GM12878 (cell line): ENCODE data around the gene ANKDD1A. TPM values are rescaled to one million over a fixed set of nuclear protein-coding genes. Genes with fewer than 3 reads are reported as not detected.

Experiments
- ATAC-seq: fragments of 200-7000 bp; cut with Tn5 transposase; 3 replicates; pipeline ENCODE4 v1.9.1; 2020; ENCODE audit warnings: mild to moderate bottlenecking, moderate library complexity
- BruUV-seq: library from RNA; stranded (reverse); fragments of 400-500 nt; replicated peaks from 2 replicates; lab custom pipeline; 2021; lab: Mats Ljungman, UMichigan
- CTCF ChIA-PET: fragments of 300-600 bp; sonication (Branson Sonifier 250); formaldehyde crosslinking; extraction: SDS; loops from one replicate; lab custom pipeline; 2021; ENCODE audit warnings: inconsistent platforms; lab: Yijun Ruan, JAX
- POLR2A ChIA-PET: fragments of 350-600 bp; formaldehyde crosslinking; extraction: SDS; loops from one replicate; lab custom pipeline; 2021; ENCODE audit warnings: inconsistent platforms; lab: Charles Lee
- RAD21 ChIA-PET: fragments of 300-600 bp; sonication (Branson Sonifier 250); formaldehyde crosslinking; loops from one replicate; lab custom pipeline; 2023; ENCODE audit warnings: antibody characterized with exemption; ENCODE audit not compliant: unreplicated experiment; lab: Charles Lee
- SMC1A ChIA-PET: fragments of 300-600 bp; sonication (Branson Sonifier 250); formaldehyde crosslinking; loops from one replicate; lab custom pipeline; 2023; ENCODE audit not compliant: unreplicated experiment, uncharacterized antibody; lab: Charles Lee
- DNase-seq: peaks from one replicate; pipeline ENCODE4 v3.0.0-alpha.2; 2011; ENCODE audit warnings: low read depth, low spot score
- FAIRE-seq: peaks from 3 replicates; lab custom pipeline; 2011; peaks lifted over from hg19 to GRCh38; lab: Jason Lieb, UNC
- H2AFZ ChIP-seq: 2 replicates; pipeline ENCODE4 v1.6.0; 2011; ENCODE audit warnings: low read depth, low read length, control low read depth; ENCODE audit not compliant: control insufficient read depth
- H3K27ac ChIP-seq: 2 replicates; pipeline ENCODE4 v1.5.1; 2011; ENCODE audit warnings: control low read depth; ENCODE audit not compliant: control insufficient read depth, insufficient read depth
- H3K27me3 ChIP-seq, 2 experiments: replicated peaks in 1 of 2; 2 replicates each; pipeline versions ENCODE4 v1.6.0 to v1.6.1; 2011; ENCODE audit warnings: low read length in 1 of 2; ENCODE audit not compliant: control insufficient read depth in 2 of 2, insufficient read depth in 2 of 2
- H3K36me3 ChIP-seq, 2 experiments: 2 replicates each; pipeline ENCODE4 v1.5.1; 2011; ENCODE audit warnings: low read length in 1 of 2; ENCODE audit not compliant: control insufficient read depth in 2 of 2, insufficient read depth in 2 of 2
- H3K4me1 ChIP-seq: 2 replicates; pipeline ENCODE4 v1.6.1; 2011; ENCODE audit warnings: mild to moderate bottlenecking, low read length, moderate library complexity, mixed read lengths; ENCODE audit not compliant: control insufficient read depth, insufficient read depth
- H3K4me2 ChIP-seq: 2 replicates; pipeline ENCODE4 v1.6.0; 2011; ENCODE audit warnings: control low read depth; ENCODE audit not compliant: control insufficient read depth, insufficient read depth
- H3K4me3 ChIP-seq: fragments of 200-600 bp; sonication (generic); 2 replicates; pipeline ENCODE4 v1.5.1; 2016
- H3K79me2 ChIP-seq: 2 replicates; pipeline ENCODE4 v1.6.0; 2011; ENCODE audit warnings: low read length; ENCODE audit not compliant: control insufficient read depth, insufficient read depth
- H3K9ac ChIP-seq: 2 replicates; pipeline ENCODE4 v1.8.0; 2011; ENCODE audit warnings: low read length, control low read depth, mixed read lengths; ENCODE audit not compliant: control insufficient read depth, insufficient read depth
- H3K9me3 ChIP-seq: replicated peaks from 3 replicates; pipeline ENCODE4 v1.5.1; 2011; ENCODE audit warnings: mild to moderate bottlenecking, low read length; ENCODE audit not compliant: control insufficient read depth, insufficient read depth
- H4K20me1 ChIP-seq: 2 replicates; pipeline ENCODE4 v1.6.0; 2011; ENCODE audit not compliant: control insufficient read depth, insufficient read depth
- BCL11A ChIP-seq: IDR thresholded peaks from 2 replicates; pipeline ENCODE4 v1.6.1; 2011; ENCODE audit warnings: low read depth, low read length
- BMI1 ChIP-seq: fragments of 450-650 bp; IDR thresholded peaks from 2 replicates; pipeline ENCODE4 v1.6.1; 2016; ENCODE audit warnings: mild to moderate bottlenecking, moderate library complexity, borderline replicate concordance
- BRCA1 ChIP-seq: IDR thresholded peaks from 2 replicates; pipeline ENCODE4 v1.6.1; 2011; ENCODE audit warnings: low read depth, low read length, improper control_type of control experiment
- EP300 ChIP-seq, 2 experiments: fragments of 150-350 bp in 1 of 2; IDR thresholded peaks; 2 replicates each; pipeline ENCODE4 v1.6.1; 2011 to 2012; ENCODE audit warnings: low read depth in 2 of 2, low read length in 2 of 2, borderline replicate concordance in 1 of 2, improper control_type of control experiment in 1 of 2, inconsistent platforms in 1 of 2; ENCODE audit not compliant: control insufficient read depth in 1 of 2
- GABPA ChIP-seq: IDR thresholded peaks from 2 replicates; pipeline ENCODE4 v1.6.1; 2014; ENCODE audit warnings: antibody characterized with exemption, low read depth, mild to moderate bottlenecking, inconsistent platforms
- MYB ChIP-seq: fragments of 150-350 bp; IDR thresholded peaks from 2 replicates; pipeline ENCODE4 v1.6.1; 2014; ENCODE audit warnings: mild to moderate bottlenecking, low read depth, low read length, borderline replicate concordance
- NFIC ChIP-seq: IDR thresholded peaks from 2 replicates; pipeline ENCODE4 v1.6.1; 2012; ENCODE audit warnings: low read depth, mild to moderate bottlenecking, inconsistent platforms, low read length, moderate library complexity
- PBX3 ChIP-seq: IDR thresholded peaks from 2 replicates; pipeline ENCODE4 v1.6.1; 2011; ENCODE audit warnings: mild to moderate bottlenecking, low read depth, low read length, moderate library complexity; ENCODE audit not compliant: insufficient replicate concordance
- RUNX3 ChIP-seq: IDR thresholded peaks from 2 replicates; pipeline ENCODE4 v1.6.1; 2012; ENCODE audit warnings: low read length, inconsistent platforms
- TAF1 ChIP-seq: IDR thresholded peaks from 2 replicates; pipeline ENCODE4 v1.6.1; 2011; ENCODE audit warnings: mild to moderate bottlenecking, low read depth, low read length, borderline replicate concordance
- ZNF592 ChIP-seq: fragments of 450-650 bp; IDR thresholded peaks from 2 replicates; pipeline ENCODE4 v1.6.1; 2017; ENCODE audit warnings: mild to moderate bottlenecking, moderate library complexity
- ZNF622 ChIP-seq: fragments of 450-650 bp; IDR thresholded peaks from 2 replicates; pipeline ENCODE4 v1.6.1; 2017; ENCODE audit warnings: mild to moderate bottlenecking, inconsistent platforms
- WGBS: methylation state at CpG from one replicate; pipeline ENCODE4 v1.1.6; 2016; ENCODE audit warnings: low lambda C conversion rate; ENCODE audit not compliant: insufficient replicate concordance, insufficient coverage; ENCODE audit errors: missing lambda C conversion rate; 5-methylcytosine and 5-hydroxymethylcytosine counted together
- in situ Hi-C: fragments of 300-500 bp; cut with MboI; formaldehyde crosslinking; loops from 9 replicates; pipeline ENCODE4 v1.14.3; 2018; ENCODE audit warnings: mixed read lengths
- intact Hi-C: fragments of 100-400 bp; cut with micrococcal nuclease; formaldehyde crosslinking; loops from one replicate; pipeline ENCODE4 v1.14.2; 2022; ENCODE audit not compliant: unreplicated experiment
- polyA plus RNA-seq, 11 experiments: library from polyadenylated mRNA; depleted of rRNA in 4 of 11; unstranded in 6 of 11; stranded (reverse) in 5 of 11; fragments of >200 nt; fragmentation: Nextera tagmentation in 4 of 11; fragmentation: Illumina TruSeq in 1 of 11; extraction: Ambion mirVana in 4 of 11; extraction: Trizol in 1 of 11; gene quantifications; 1 replicate in 1 of 11; 2 replicates in 10 of 11; pipeline versions ENCODE4 v1.2.1 to v1.2.3, GENCODE V29; 2011 to 2016; ENCODE audit warnings: inconsistent platforms in 2 of 11, missing spikeins in 2 of 11, low read depth in 1 of 11
- total RNA-seq, 4 experiments: library from RNA; depleted of rRNA in 3 of 4; stranded (reverse); fragments of >200 nt in 3 of 4; fragmentation: Illumina TruSeq in 1 of 4; extraction: Trizol in 1 of 4; gene quantifications; 2 replicates each; pipeline versions ENCODE4 v1.2.1 to v1.2.3, GENCODE V29; 2013 to 2021

Gene ANKDD1A
- total and polyA plus RNA-seq, 10 of the 15 experiments (the other 5 are each of a cell fraction or from before 2014, with no cell fraction given): 1.5 to 6.6 (median 4.1) TPM

DNA sequence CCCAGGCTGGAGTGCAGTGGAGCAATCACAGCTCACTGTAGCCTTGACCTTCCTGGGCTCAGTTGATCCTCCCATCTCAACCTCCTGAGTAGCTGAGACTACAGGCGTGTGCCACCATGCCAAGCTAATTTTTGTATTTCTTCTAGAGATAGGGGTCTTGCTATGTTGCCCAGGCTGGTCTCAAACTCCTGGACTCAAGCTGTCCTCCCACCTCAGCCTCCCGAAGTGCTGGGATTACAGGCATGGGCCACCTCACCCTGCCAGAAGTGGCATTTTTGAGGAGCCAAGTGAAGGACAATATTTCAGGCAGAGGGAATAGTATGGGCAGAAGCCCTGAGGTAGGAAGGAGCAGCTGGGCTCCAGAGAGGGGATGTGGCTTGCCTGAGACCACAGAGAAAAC lies 4.7 kb downstream of the ANKDD1A start:
- CTCF ChIA-PET: interaction anchor here (0.7 to 1.2 kb wide), 2 partner anchors 106 to 183 kb away, joined by 3 read pairs; no protein-coding TSS in a partner anchor
- no TSS peak for BruUV-seq
- intact Hi-C loops: no loop called here
- Histone ChIP-seq H3K9ac (no peak overlapping the region), H3K4me2 (no peak overlapping the region), H3K79me2 (no peaks in the 10 kb centered on the region), H4K20me1 (no peaks in the 10 kb centered on the region), H3K4me1 (peaks cover 5% of the 10 kb centered on the region), H3K36me3 (no peaks in the 10 kb centered on the region)
- FAIRE-seq: no peak
- RAD21 ChIA-PET: interaction anchor here (0.9 to 1.5 kb wide), 2 partner anchors 81 to 92 kb away, joined by 3 to 5 read pairs; no protein-coding TSS in a partner anchor
- TF ChIP-seq EP300 (IDR thresholded peaks at IDR 0.05; ENCODE audit: borderline replicate concordance in 1 of 2, control insufficient read depth in 1 of 2, low read depth in 2 of 2, low read length in 2 of 2): no peak
- 0 out of 2 replicates have a peak, but pooled peaks have one; percentile 8 for TF ChIP-seq RUNX3
- TF ChIP-seq, all 136 proteins: peak for 1
- WGBS: 86% methylated on average over 2 of the region's 2 CpGs
- ChIA-PET SMC1A (interaction anchor here (1.2 kb wide), 1 partner anchor 25 kb away, joined by 4 read pairs; no protein-coding TSS in a partner anchor), POLR2A (interaction anchor here (0.5 to 0.6 kb wide), 4 partner anchors 10 to 832 kb away, joined by 3 read pairs; no protein-coding TSS in a partner anchor)
- Histone ChIP-seq H3K27ac (no peak overlapping the region), H3K4me3 (no peak overlapping the region), H3K9me3 (no peaks in the 10 kb centered on the region), H3K27me3 (no peaks in the 10 kb centered on the region), H2AFZ (no peak overlapping the region)
- DNase-seq (no peak), ATAC-seq (no peak)
- in situ Hi-C loops: no loop called here

DNA sequence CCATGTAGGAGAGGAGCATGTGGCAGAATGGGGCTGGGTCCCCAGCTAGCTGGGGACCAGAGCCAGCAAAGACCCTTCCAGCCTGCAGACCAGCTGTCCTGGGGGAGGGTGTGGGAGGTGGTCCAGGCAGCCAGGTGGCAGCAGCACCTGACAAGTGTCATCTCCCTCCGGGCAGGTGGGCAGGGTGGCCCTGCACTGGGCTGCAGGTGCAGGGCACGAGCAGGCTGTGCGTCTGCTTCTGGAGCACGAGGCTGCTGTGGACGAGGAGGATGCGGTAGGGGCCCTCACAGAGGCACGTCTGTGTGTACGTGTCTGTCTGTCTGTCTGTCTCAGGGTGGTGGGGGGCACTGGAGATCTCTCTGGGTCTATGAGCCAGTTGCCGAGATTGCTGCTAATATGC lies 5.5 kb downstream of the ANKDD1A start:
- Histone ChIP-seq H3K4me2 (no peak overlapping the region), H3K9ac (no peak overlapping the region), H2AFZ (no peak overlapping the region), H3K36me3 (no peaks in the 10 kb centered on the region), H3K79me2 (no peaks in the 10 kb centered on the region), H4K20me1 (no peaks in the 10 kb centered on the region), H3K27me3 (no peaks in the 10 kb centered on the region), H3K4me3 (no peak overlapping the region), H3K27ac (no peak overlapping the region), H3K9me3 (no peaks in the 10 kb centered on the region), H3K4me1 (peaks cover 5% of the 10 kb centered on the region)
- ChIA-PET RAD21 (interaction anchor here (1.5 kb wide), 1 partner anchor 92 kb away, joined by 5 read pairs; no protein-coding TSS in a partner anchor), SMC1A (interaction anchor here (1.1 kb wide), 1 partner anchor 11 kb away, joined by 3 read pairs; no protein-coding TSS in a partner anchor), CTCF (no interaction called here), POLR2A (no interaction called here)
- FAIRE-seq (no peak), ATAC-seq (no peak), DNase-seq (no peak)
- no TSS peak for BruUV-seq
- 76% methylated on average over 9 of the region's 9 CpGs for WGBS
- intact Hi-C loops (no loop called here), in situ Hi-C loops (no loop called here)
- TF ChIP-seq TAF1 (no peak), ZNF592 (no peak), BRCA1 (no peak), MYB (no peak), ZNF622 (no peak), BMI1 (no peak), NFIC (no peak), BCL11A (no peak), GABPA (no peak), PBX3 (no peak)
